Measurements from ENCODE around the gene RBM26. TPM values are rescaled to one million over a fixed set of nuclear protein-coding genes. Genes with fewer than 3 reads are reported as not detected.

RBM26 gene
- polyA plus RNA-seq, 1 donor from 2014 or later: 112 TPM

DNA sequence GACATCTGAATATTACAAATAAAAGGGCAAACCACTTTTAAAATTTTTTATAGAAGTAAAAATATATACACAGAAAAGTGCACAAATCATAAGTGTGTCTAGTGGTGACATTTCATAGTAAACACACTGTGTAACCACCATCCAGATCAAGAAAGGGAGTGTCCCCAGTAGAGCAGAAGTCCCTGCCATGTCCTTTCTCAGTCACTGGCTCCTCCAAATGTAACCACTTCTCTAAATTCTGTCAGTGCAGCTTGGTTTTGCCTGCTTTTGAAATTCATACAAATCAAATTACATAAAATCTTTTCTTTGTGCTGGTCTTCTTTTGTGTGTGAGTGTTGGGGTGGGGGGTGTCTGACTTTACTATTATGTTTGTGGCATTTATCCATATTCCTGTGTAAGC is 116.5 kb downstream of the RBM26 start:
- no peaks in the 10 kb centered on the region for H3K9me3 ChIP-seq (ENCODE audit: low read length)
- no peaks in the 10 kb centered on the region for H3K36me3 ChIP-seq (ENCODE audit: insufficient read depth, low read length)
- H2AFZ ChIP-seq (ENCODE audit: low read depth, low read length): no peak overlapping the region
- no peaks in the 10 kb centered on the region for H3K9me2 ChIP-seq (ENCODE audit: insufficient read depth, low read length)
- H3K27ac ChIP-seq (ENCODE audit: low read length): no peak overlapping the region
- H3K9ac ChIP-seq (ENCODE audit: low read length): no peak overlapping the region
- no peaks in the 10 kb centered on the region for H3F3A ChIP-seq (ENCODE audit: insufficient read depth, low read length, poor library complexity, severe bottlenecking)
- H3K27me3 ChIP-seq (ENCODE audit: insufficient read depth, low read depth, low read length): no peaks in the 10 kb centered on the region
- TF ChIP-seq POLR2AphosphoS5 (IDR thresholded peaks at IDR 0.05): no peak
- no peak for TF ChIP-seq MXI1 (conservative IDR thresholded peaks at IDR 0.05; ENCODE audit: poor library complexity, severe bottlenecking)
- TF ChIP-seq TAF1 (IDR thresholded peaks at IDR 0.05; ENCODE audit: low read depth): no peak
- no peak for TF ChIP-seq SMC3 (conservative IDR thresholded peaks at IDR 0.05; ENCODE audit: poor library complexity)
- TF ChIP-seq, protein P1, sequence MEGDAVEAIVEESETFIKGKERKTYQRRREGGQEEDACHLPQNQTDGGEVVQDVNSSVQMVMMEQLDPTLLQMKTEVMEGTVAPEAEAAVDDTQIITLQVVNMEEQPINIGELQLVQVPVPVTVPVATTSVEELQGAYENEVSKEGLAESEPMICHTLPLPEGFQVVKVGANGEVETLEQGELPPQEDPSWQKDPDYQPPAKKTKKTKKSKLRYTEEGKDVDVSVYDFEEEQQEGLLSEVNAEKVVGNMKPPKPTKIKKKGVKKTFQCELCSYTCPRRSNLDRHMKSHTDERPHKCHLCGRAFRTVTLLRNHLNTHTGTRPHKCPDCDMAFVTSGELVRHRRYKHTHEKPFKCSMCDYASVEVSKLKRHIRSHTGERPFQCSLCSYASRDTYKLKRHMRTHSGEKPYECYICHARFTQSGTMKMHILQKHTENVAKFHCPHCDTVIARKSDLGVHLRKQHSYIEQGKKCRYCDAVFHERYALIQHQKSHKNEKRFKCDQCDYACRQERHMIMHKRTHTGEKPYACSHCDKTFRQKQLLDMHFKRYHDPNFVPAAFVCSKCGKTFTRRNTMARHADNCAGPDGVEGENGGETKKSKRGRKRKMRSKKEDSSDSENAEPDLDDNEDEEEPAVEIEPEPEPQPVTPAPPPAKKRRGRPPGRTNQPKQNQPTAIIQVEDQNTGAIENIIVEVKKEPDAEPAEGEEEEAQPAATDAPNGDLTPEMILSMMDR (IDR thresholded peaks at IDR 0.05; ENCODE audit: poor library complexity, severe bottlenecking): no peak
- TF ChIP-seq RAD21 (conservative IDR thresholded peaks at IDR 0.05): no peak
- TF ChIP-seq, protein P2, sequence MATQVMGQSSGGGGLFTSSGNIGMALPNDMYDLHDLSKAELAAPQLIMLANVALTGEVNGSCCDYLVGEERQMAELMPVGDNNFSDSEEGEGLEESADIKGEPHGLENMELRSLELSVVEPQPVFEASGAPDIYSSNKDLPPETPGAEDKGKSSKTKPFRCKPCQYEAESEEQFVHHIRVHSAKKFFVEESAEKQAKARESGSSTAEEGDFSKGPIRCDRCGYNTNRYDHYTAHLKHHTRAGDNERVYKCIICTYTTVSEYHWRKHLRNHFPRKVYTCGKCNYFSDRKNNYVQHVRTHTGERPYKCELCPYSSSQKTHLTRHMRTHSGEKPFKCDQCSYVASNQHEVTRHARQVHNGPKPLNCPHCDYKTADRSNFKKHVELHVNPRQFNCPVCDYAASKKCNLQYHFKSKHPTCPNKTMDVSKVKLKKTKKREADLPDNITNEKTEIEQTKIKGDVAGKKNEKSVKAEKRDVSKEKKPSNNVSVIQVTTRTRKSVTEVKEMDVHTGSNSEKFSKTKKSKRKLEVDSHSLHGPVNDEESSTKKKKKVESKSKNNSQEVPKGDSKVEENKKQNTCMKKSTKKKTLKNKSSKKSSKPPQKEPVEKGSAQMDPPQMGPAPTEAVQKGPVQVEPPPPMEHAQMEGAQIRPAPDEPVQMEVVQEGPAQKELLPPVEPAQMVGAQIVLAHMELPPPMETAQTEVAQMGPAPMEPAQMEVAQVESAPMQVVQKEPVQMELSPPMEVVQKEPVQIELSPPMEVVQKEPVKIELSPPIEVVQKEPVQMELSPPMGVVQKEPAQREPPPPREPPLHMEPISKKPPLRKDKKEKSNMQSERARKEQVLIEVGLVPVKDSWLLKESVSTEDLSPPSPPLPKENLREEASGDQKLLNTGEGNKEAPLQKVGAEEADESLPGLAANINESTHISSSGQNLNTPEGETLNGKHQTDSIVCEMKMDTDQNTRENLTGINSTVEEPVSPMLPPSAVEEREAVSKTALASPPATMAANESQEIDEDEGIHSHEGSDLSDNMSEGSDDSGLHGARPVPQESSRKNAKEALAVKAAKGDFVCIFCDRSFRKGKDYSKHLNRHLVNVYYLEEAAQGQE (IDR thresholded peaks at IDR 0.05; ENCODE audit: borderline replicate concordance): no peak
- TF ChIP-seq EP300 (conservative IDR thresholded peaks at IDR 0.05; ENCODE audit: poor library complexity, severe bottlenecking): no peak
- TF ChIP-seq EZH2 (IDR thresholded peaks at IDR 0.05; ENCODE audit: borderline replicate concordance, insufficient read depth, low read length, poor library complexity, severe bottlenecking): no peak
- no peak overlapping the region for H3K4me3 ChIP-seq (ENCODE audit: low read length)
- no peaks in the 10 kb centered on the region for H4K20me1 ChIP-seq (ENCODE audit: insufficient read depth)
- no peak overlapping the region for H3K4me2 ChIP-seq (ENCODE audit: low read length)
- no peaks in the 10 kb centered on the region for H3K79me2 ChIP-seq (replicated peaks; ENCODE audit: insufficient read depth, low read length)

GRCh38 chr13:79287939-79288795 is 117.9 kb downstream of the RBM26 start:
- H3K36me3 ChIP-seq (ENCODE audit: insufficient read depth, low read length): no peaks in the 10 kb centered on the region
- no peaks in the 10 kb centered on the region for H3K79me2 ChIP-seq (replicated peaks; ENCODE audit: insufficient read depth, low read length)
- no peak overlapping the region for H3K4me2 ChIP-seq (ENCODE audit: low read length)
- H3F3A ChIP-seq (ENCODE audit: insufficient read depth, low read length, poor library complexity, severe bottlenecking): no peaks in the 10 kb centered on the region
- no peak overlapping the region for H2AFZ ChIP-seq (ENCODE audit: low read depth, low read length)
- H3K27ac ChIP-seq (ENCODE audit: low read length): no peak overlapping the region
- no peak overlapping the region for H3K9ac ChIP-seq (ENCODE audit: low read length)
- H3K9me2 ChIP-seq (ENCODE audit: insufficient read depth, low read length): no peaks in the 10 kb centered on the region
- no peaks in the 10 kb centered on the region for H4K20me1 ChIP-seq (ENCODE audit: insufficient read depth)
- no peak for TF ChIP-seq RAD21 (conservative IDR thresholded peaks at IDR 0.05)
- H3K9me3 ChIP-seq (ENCODE audit: low read length): no peaks in the 10 kb centered on the region
- H3K27me3 ChIP-seq (ENCODE audit: insufficient read depth, low read depth, low read length): no peaks in the 10 kb centered on the region
- H3K4me3 ChIP-seq (ENCODE audit: low read length): no peak overlapping the region

Measured in neural cell (in vitro differentiated cells).